ENCODE measurements around the gene PTPN20.
"Not testable (repeated sequence)": the region's sequence is repeated elsewhere in the genome, so short reads cannot be mapped to it uniquely, and the experiment has no call there.

DNA sequence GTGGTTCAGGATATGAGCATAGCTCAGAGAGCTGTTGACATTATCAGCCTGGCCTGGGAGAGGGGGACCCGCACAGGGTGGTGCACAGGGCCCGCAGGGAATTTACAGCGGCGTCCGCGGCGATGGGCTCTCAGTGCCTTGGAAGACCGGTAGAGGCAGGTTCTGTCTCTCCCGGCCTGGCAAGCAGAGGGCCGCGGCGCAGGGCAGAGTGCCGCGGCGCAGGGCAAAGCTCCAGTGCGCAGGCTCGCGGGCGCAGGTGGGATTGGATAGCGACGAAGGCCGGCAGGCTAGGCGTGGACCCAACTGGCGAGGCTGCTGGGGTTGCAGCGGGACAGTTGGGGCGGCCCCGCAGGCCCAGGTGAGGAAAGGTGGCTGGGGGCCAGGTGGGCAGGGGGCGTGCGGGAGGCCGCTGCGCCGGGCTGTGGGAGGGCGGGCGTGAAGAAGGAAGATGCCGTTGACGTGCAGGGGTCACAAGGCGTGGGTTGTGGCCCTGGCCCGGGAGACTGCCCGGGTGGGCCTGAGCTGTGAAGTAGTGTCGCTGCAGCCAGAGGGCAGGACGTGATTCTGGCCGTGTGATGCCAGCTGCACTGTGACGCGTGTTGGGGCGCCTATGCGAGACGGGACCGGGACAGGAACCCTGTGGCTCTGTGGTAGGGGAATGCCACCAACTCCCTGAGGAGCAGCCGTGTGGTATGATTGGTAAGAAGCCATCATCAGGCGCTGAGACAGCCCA lies at the start of gene PTPN20:
- TF ChIP-seq, protein P1, sequence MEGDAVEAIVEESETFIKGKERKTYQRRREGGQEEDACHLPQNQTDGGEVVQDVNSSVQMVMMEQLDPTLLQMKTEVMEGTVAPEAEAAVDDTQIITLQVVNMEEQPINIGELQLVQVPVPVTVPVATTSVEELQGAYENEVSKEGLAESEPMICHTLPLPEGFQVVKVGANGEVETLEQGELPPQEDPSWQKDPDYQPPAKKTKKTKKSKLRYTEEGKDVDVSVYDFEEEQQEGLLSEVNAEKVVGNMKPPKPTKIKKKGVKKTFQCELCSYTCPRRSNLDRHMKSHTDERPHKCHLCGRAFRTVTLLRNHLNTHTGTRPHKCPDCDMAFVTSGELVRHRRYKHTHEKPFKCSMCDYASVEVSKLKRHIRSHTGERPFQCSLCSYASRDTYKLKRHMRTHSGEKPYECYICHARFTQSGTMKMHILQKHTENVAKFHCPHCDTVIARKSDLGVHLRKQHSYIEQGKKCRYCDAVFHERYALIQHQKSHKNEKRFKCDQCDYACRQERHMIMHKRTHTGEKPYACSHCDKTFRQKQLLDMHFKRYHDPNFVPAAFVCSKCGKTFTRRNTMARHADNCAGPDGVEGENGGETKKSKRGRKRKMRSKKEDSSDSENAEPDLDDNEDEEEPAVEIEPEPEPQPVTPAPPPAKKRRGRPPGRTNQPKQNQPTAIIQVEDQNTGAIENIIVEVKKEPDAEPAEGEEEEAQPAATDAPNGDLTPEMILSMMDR (IDR thresholded peaks at IDR 0.05), result not testable (repeated sequence)
- not testable (repeated sequence) for TF ChIP-seq POLR2A, EP300 (IDR thresholded peaks at IDR 0.05)

Data from tibial nerve (tissue), 4 donors.